Hematopoietic multipotent progenitor cell treated with erythropoietin and hydrocortisone succinate and interleukin-3 and kit ligand, for 15 days (in vitro differentiated cells): ENCODE results near the gene P3H3.

ENCODE experiments used
- DNase-seq: peaks from one replicate; pipeline ENCODE4 v3.0.0-alpha.2; 2015; ENCODE audit warnings: low spot score

P3H3 gene

GRCh38 chr12:6827437-6827911 lies 733 bp upstream of the P3H3 start:
- DNase-seq, result no peak

GRCh38 chr12:6828781-6829535 lies 751 bp downstream of the P3H3 start:
- DNase-seq, result no peak

GRCh38 chr12:6829536-6830220 lies 1.5 kb downstream of the P3H3 start:
- DNase-seq, result no peak

GRCh38 chr12:6830286-6830890 lies 2.2 kb downstream of the P3H3 start:
- DNase-seq, result no peak

- DNase-seq, result no peak
Observed at GRCh38 chr12:6830999-6831398, 2.8 kb downstream of the P3H3 start.

- DNase-seq, result no peak
Observed at GRCh38 chr12:6831450-6831995, 3.3 kb downstream of the P3H3 start.

GRCh38 chr12:6832125-6832524 lies 3.9 kb downstream of the P3H3 start:
- no peak for DNase-seq

GRCh38 chr12:6833189-6833890 lies 5.1 kb downstream of the P3H3 start:
- DNase-seq, result no peak

- DNase-seq, result no peak
Observed at GRCh38 chr12:6834254-6834653, 6.0 kb downstream of the P3H3 start.

- no peak for DNase-seq
Observed at GRCh38 chr12:6834873-6835272, 6.7 kb downstream of the P3H3 start.

- DNase-seq, result no peak
Observed at GRCh38 chr12:6836851-6837250, 8.6 kb downstream of the P3H3 start.

- no peak for DNase-seq
Observed at GRCh38 chr12:6837370-6838060, 9.3 kb downstream of the P3H3 start.

- DNase-seq, result no peak
Observed at GRCh38 chr12:6838854-6839253, 10.6 kb downstream of the P3H3 start.

- no peak for DNase-seq
Observed at GRCh38 chr12:6839482-6840201, 11.4 kb downstream of the P3H3 start.

- DNase-seq, result no peak
Observed at GRCh38 chr12:6840330-6840729, 12.1 kb downstream of the P3H3 start.

GRCh38 chr12:6840761-6841515 lies 12.7 kb downstream of the P3H3 start, which contains the start of gene GNB3:
GNB3 (plus strand) TSS chr12:6840925; CDS start chr12:6841288, 363 bp downstream.
- no peak for DNase-seq

- DNase-seq, result no peak
Observed at GRCh38 chr12:6842075-6842474, 13.9 kb downstream of the P3H3 start.

GRCh38 chr12:6843118-6843902 lies 15.1 kb downstream of the P3H3 start:
- no peak for DNase-seq

- no peak for DNase-seq
Observed at GRCh38 chr12:6845395-6845794, 17.2 kb downstream of the P3H3 start.
